ENCODE data around the gene CEP19. TPM values are rescaled to one million over a fixed set of nuclear protein-coding genes. Genes with fewer than 3 reads are reported as not detected.

The CEP19 gene
- total and polyA plus RNA-seq, 2 experiments from 2014 or later = 4.5 to 5.6 TPM

DNA sequence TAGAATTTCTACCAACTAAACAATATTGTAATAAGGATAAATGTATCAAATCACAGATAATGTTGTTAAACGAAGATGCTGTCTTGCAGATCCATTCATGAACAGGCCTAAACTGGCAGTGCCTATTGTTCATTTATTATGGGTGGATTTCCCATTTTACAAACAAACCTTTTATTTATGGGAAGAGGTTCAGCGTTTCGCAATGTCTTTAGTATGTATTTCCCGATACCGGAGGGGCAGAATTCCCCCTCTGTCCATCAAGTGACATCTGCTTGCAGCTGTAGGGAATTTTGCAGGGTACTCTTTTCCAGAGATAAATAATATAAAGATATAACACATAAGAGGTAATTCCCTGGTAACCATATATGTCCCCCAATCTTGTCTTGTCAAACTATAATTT, 5.7 kb downstream of the CEP19 start:
- Histone ChIP-seq H3K4me3 (no peak overlapping the region), H3K4me2 (ENCODE audit: unreplicated experiment) (no peak overlapping the region), H3K9me3 (ENCODE audit: low read depth) (no peaks in the 10 kb centered on the region), H3K4me1 (ENCODE audit: insufficient read depth) (peaks cover 5% of the 10 kb centered on the region), H3K9ac (no peak overlapping the region), H3K36me3 (ENCODE audit: low read depth) (no peaks in the 10 kb centered on the region), H3K27ac (no peak overlapping the region), H3K27me3 (replicated peaks; ENCODE audit: insufficient read depth) (no peaks in the 10 kb centered on the region), H4K20me1 (ENCODE audit: insufficient read depth) (no peaks in the 10 kb centered on the region), H3F3A (ENCODE audit: insufficient read depth) (peaks cover 5% of the 10 kb centered on the region; the same call in 1 of the 2 replicates), H3K9me2 (ENCODE audit: insufficient read depth) (no peaks in the 10 kb centered on the region), H2AFZ (no peak overlapping the region), H3K79me2 (ENCODE audit: insufficient read depth) (no peaks in the 10 kb centered on the region)
- in situ Hi-C loops (cut with MboI) = no loop called here
- 83% methylated on average over 5 of the region's 5 CpGs for WGBS, 2 experiments (ENCODE audit: low coverage in 1 of 2, low lambda C conversion rate in 2 of 2, missing lambda C conversion rate in 2 of 2)
- no peak for DNase-seq
- TF ChIP-seq EZH2phosphoT487 (IDR thresholded peaks at IDR 0.05; ENCODE audit: insufficient read depth, low read depth) = no peak
- no peak for TF ChIP-seq EZH2 (IDR thresholded peaks at IDR 0.05; ENCODE audit: insufficient read depth, poor library complexity, severe bottlenecking)

- Histone ChIP-seq H3K9me2 (ENCODE audit: insufficient read depth) (no peaks in the 10 kb centered on the region), H3F3A (ENCODE audit: insufficient read depth) (no peaks in the 10 kb centered on the region), H3K4me1 (ENCODE audit: insufficient read depth) (no peaks in the 10 kb centered on the region), H3K79me2 (ENCODE audit: insufficient read depth) (no peaks in the 10 kb centered on the region), H3K4me3 (no peak overlapping the region), H3K4me2 (ENCODE audit: unreplicated experiment) (no peak overlapping the region), H3K27ac (no peak overlapping the region), H3K27me3 (replicated peaks; ENCODE audit: insufficient read depth) (no peaks in the 10 kb centered on the region), H4K20me1 (ENCODE audit: insufficient read depth) (no peaks in the 10 kb centered on the region), H3K9ac (no peak overlapping the region), H3K36me3 (ENCODE audit: low read depth) (no peaks in the 10 kb centered on the region), H2AFZ (no peak overlapping the region), H3K9me3 (ENCODE audit: low read depth) (no peaks in the 10 kb centered on the region)
- 52 to 53% methylated on average over 4 of the region's 4 CpGs for WGBS, 2 experiments (ENCODE audit: low coverage in 1 of 2, low lambda C conversion rate in 2 of 2, missing lambda C conversion rate in 2 of 2)
- no peak for DNase-seq
- TF ChIP-seq EZH2 (IDR thresholded peaks at IDR 0.05; ENCODE audit: insufficient read depth, poor library complexity, severe bottlenecking) (no peak), EZH2phosphoT487 (IDR thresholded peaks at IDR 0.05; ENCODE audit: insufficient read depth, low read depth) (no peak)
- in situ Hi-C loops (cut with MboI) = no loop called here
Measured at GRCh38 chr3:196700801-196701200, 11.2 kb downstream of the CEP19 start.

GRCh38 chr3:196699749-196700148, 12.3 kb downstream of the CEP19 start:
- no peak for DNase-seq
- Histone ChIP-seq H3K27me3 (replicated peaks; ENCODE audit: insufficient read depth) (no peaks in the 10 kb centered on the region), H4K20me1 (ENCODE audit: insufficient read depth) (no peaks in the 10 kb centered on the region), H2AFZ (no peak overlapping the region), H3K4me3 (no peak overlapping the region), H3K9ac (no peak overlapping the region), H3K36me3 (ENCODE audit: low read depth) (no peaks in the 10 kb centered on the region), H3K9me3 (ENCODE audit: low read depth) (no peaks in the 10 kb centered on the region), H3K79me2 (ENCODE audit: insufficient read depth) (no peaks in the 10 kb centered on the region), H3K4me1 (ENCODE audit: insufficient read depth) (no peaks in the 10 kb centered on the region), H3K9me2 (ENCODE audit: insufficient read depth) (no peaks in the 10 kb centered on the region), H3F3A (ENCODE audit: insufficient read depth) (no peaks in the 10 kb centered on the region), H3K27ac (no peak overlapping the region), H3K4me2 (ENCODE audit: unreplicated experiment) (no peak overlapping the region)
- WGBS, 2 experiments (ENCODE audit: low coverage in 1 of 2, low lambda C conversion rate in 2 of 2, missing lambda C conversion rate in 2 of 2) = 77 to 78% methylated on average over 7 of the region's 7 CpGs
- TF ChIP-seq EZH2phosphoT487 (IDR thresholded peaks at IDR 0.05; ENCODE audit: insufficient read depth, low read depth) (no peak), EZH2 (IDR thresholded peaks at IDR 0.05; ENCODE audit: insufficient read depth, poor library complexity, severe bottlenecking) (no peak)
- in situ Hi-C loops (cut with MboI) = no loop called here

GRCh38 chr3:196697270-196697669, 14.8 kb downstream of the CEP19 start:
- H3K9me2 ChIP-seq (ENCODE audit: insufficient read depth) = no peaks in the 10 kb centered on the region
- H3K4me3 ChIP-seq = no peak overlapping the region
- in situ Hi-C loops (cut with MboI) = no loop called here
- H3F3A ChIP-seq (ENCODE audit: insufficient read depth) = no peaks in the 10 kb centered on the region
- H3K9me3 ChIP-seq (ENCODE audit: low read depth) = no peaks in the 10 kb centered on the region
- DNase-seq = no peak
- TF ChIP-seq EZH2 (IDR thresholded peaks at IDR 0.05; ENCODE audit: insufficient read depth, poor library complexity, severe bottlenecking) (no peak), EZH2phosphoT487 (IDR thresholded peaks at IDR 0.05; ENCODE audit: insufficient read depth, low read depth) (no peak)
- H4K20me1 ChIP-seq (ENCODE audit: insufficient read depth) = no peaks in the 10 kb centered on the region
- H3K27me3 ChIP-seq (replicated peaks; ENCODE audit: insufficient read depth) = no peaks in the 10 kb centered on the region
- H3K9ac ChIP-seq = no peak overlapping the region
- no peak overlapping the region for H3K4me2 ChIP-seq (ENCODE audit: unreplicated experiment)
- no peaks in the 10 kb centered on the region for H3K79me2 ChIP-seq (ENCODE audit: insufficient read depth)
- H3K4me1 ChIP-seq (ENCODE audit: insufficient read depth) = no peaks in the 10 kb centered on the region
- H2AFZ ChIP-seq = no peak overlapping the region
- no peak overlapping the region for H3K27ac ChIP-seq
- WGBS, 2 experiments (ENCODE audit: low coverage in 1 of 2, low lambda C conversion rate in 2 of 2, missing lambda C conversion rate in 2 of 2) = 68 to 72% methylated on average over 5 of the region's 5 CpGs
- no peaks in the 10 kb centered on the region for H3K36me3 ChIP-seq (ENCODE audit: low read depth)

DNA sequence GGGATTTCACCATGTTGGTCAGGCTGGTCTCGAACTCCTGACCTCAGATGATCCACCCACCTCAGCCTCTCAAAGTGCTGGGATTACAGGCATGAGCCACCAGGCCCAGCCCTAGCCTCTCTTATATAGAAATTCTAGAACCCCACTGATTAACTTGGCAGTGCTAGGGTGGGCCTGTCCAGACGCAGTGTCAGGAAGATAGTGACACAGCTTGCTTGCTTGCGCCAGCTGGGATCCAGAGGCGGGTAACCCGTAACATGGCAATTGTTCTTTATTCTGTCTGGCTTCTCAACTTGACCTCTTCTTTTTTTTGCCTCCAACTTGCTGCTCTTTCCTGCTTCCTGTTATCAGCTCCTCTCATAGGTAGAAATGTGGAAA, 16.2 kb downstream of the CEP19 start:
- in situ Hi-C loops (cut with MboI) = no loop called here
- Histone ChIP-seq H3K9ac (no peak overlapping the region), H4K20me1 (ENCODE audit: insufficient read depth) (no peaks in the 10 kb centered on the region), H3K4me1 (ENCODE audit: insufficient read depth) (no peaks in the 10 kb centered on the region), H3K79me2 (ENCODE audit: insufficient read depth) (no peaks in the 10 kb centered on the region), H3K27me3 (replicated peaks; ENCODE audit: insufficient read depth) (no peaks in the 10 kb centered on the region; the same call in 1 of the 2 replicates), H3K4me2 (ENCODE audit: unreplicated experiment) (no peak overlapping the region), H3K4me3 (no peak overlapping the region), H2AFZ (no peak overlapping the region), H3K36me3 (ENCODE audit: low read depth) (no peaks in the 10 kb centered on the region), H3K9me3 (ENCODE audit: low read depth) (no peaks in the 10 kb centered on the region), H3K9me2 (ENCODE audit: insufficient read depth) (no peaks in the 10 kb centered on the region), H3F3A (ENCODE audit: insufficient read depth) (no peaks in the 10 kb centered on the region), H3K27ac (no peak overlapping the region)
- no peak for DNase-seq
- TF ChIP-seq EZH2 (IDR thresholded peaks at IDR 0.05; ENCODE audit: insufficient read depth, poor library complexity, severe bottlenecking) = no peak
- TF ChIP-seq EZH2phosphoT487 (IDR thresholded peaks at IDR 0.05; ENCODE audit: insufficient read depth, low read depth) = no peak
- 78 to 79% methylated on average over 5 of the region's 5 CpGs for WGBS, 2 experiments (ENCODE audit: low coverage in 1 of 2, low lambda C conversion rate in 2 of 2, missing lambda C conversion rate in 2 of 2)
